Measurements from ENCODE around the gene OR4F16. TPM values are rescaled to one million over a fixed set of nuclear protein-coding genes. Genes with fewer than 3 reads are reported as not detected.
"Not testable (repeated sequence)": the region's sequence is repeated elsewhere in the genome, so short reads cannot be mapped to it uniquely, and the experiment has no call there.

The OR4F16 gene
- total RNA-seq: not detected

GRCh38 chr1:686554-686953, at the start of gene OR4F16:
OR4F16 (minus strand) TSS chr1:686654; CDS start chr1:686654, 0 bp downstream.
- CTCF ChIA-PET; H3K27me3 Mint-ChIP-seq; H3K27ac Mint-ChIP-seq; POLR2A ChIA-PET; H3K36me3 Mint-ChIP-seq (ENCODE audit: low read depth); H3K4me1 Mint-ChIP-seq; H3K4me3 Mint-ChIP-seq; DNase-seq; H3K9me3 Mint-ChIP-seq: not testable (repeated sequence)

GRCh38 chr1:733649-734048, 47.2 kb upstream of the OR4F16 start:
- H3K36me3 Mint-ChIP-seq (ENCODE audit: low read depth); H3K4me3 Mint-ChIP-seq; H3K27ac Mint-ChIP-seq; H3K27me3 Mint-ChIP-seq; H3K9me3 Mint-ChIP-seq; DNase-seq; POLR2A ChIA-PET; CTCF ChIA-PET; H3K4me1 Mint-ChIP-seq: not testable (repeated sequence)

DNA sequence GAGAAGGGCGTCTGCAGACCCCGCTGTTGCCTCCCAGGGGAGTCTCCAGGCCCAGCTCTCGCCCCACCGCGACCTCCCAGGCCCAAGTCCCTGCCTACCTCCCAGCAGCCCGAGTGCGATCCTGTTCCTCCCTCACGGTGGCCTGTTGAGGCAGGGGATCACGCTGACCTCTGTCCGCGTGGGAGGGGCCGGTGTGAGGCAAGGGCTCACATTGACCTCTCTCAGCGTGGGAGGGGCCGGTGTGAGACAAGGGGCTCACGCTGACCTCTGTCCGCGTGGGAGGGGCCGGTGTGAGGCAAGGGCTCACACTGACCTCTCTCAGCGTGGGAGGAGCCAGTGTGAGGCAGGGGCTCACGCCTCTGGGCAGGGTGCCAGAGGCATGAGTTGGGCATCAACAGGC, 40.6 kb upstream of the OR4F16 start:
- POLR2A ChIA-PET; CTCF ChIA-PET; H3K36me3 Mint-ChIP-seq (ENCODE audit: low read depth); H3K4me1 Mint-ChIP-seq; H3K27me3 Mint-ChIP-seq; H3K27ac Mint-ChIP-seq; H3K4me3 Mint-ChIP-seq; H3K9me3 Mint-ChIP-seq; DNase-seq: not testable (repeated sequence)

Other genes starting within 250 kb of the OR4F16 start
- not detected for gene OR4F29, start 235.0 kb downstream of the OR4F16 start, total RNA-seq
- gene SAMD11, start 237.3 kb upstream of the OR4F16 start, total RNA-seq: not detected